Lung (tissue), 12 donors: ENCODE data around the gene SPATA21. TPM values are rescaled to one million over a fixed set of nuclear protein-coding genes. Genes with fewer than 3 reads are reported as not detected.

ENCODE experiments used
- ATAC-seq: fragments of 200-7000 bp; cut with Tn5 transposase; one replicate; pipeline ENCODE4 v1.9.1; 2020; ENCODE audit warnings: moderate number of reproducible peaks; ENCODE audit not compliant: insufficient read depth, low FRiP score
- DNase-seq, 3 donors: peaks; one replicate each; pipeline ENCODE4 v3.0.0-alpha.2; 2013 to 2017
- H3K27ac ChIP-seq, 2 donors: one replicate each; pipeline ENCODE4 v1.5.1; 2013; ENCODE audit warnings: mild to moderate bottlenecking in 2 of 2, moderate library complexity in 2 of 2, control low read depth in 1 of 2, inconsistent platforms in 1 of 2, low read depth in 1 of 2, low read length in 1 of 2
- H3K27me3 ChIP-seq, 3 donors: one replicate each; pipeline ENCODE4 v1.5.1; 2013; ENCODE audit warnings: low read length in 2 of 3; ENCODE audit not compliant: control insufficient read depth in 3 of 3, insufficient read depth in 3 of 3
- H3K36me3 ChIP-seq, 4 donors: one replicate each; pipeline ENCODE4 v1.5.1; 2013; ENCODE audit warnings: low read length in 4 of 4, mild to moderate bottlenecking in 1 of 4, moderate library complexity in 1 of 4; ENCODE audit not compliant: control insufficient read depth in 4 of 4, insufficient read depth in 4 of 4
- H3K4me1 ChIP-seq, 5 donors: one replicate each; pipeline ENCODE4 v1.5.1; 2013; ENCODE audit warnings: low read length in 5 of 5, mild to moderate bottlenecking in 2 of 5, moderate library complexity in 1 of 5; ENCODE audit not compliant: control insufficient read depth in 5 of 5, insufficient read depth in 5 of 5
- H3K4me3 ChIP-seq: one replicate; pipeline ENCODE4 v1.5.1; 2013; ENCODE audit warnings: mild to moderate bottlenecking, control low read depth, moderate library complexity
- H3K9ac ChIP-seq, 2 donors: one replicate each; pipeline ENCODE4 v1.5.1; 2013; ENCODE audit warnings: low read length in 2 of 2, control low read depth in 1 of 2; ENCODE audit not compliant: insufficient read depth in 1 of 2
- H3K9me3 ChIP-seq, 4 donors: one replicate each; pipeline ENCODE4 v1.5.1; 2013; ENCODE audit warnings: low read length in 3 of 4, mild to moderate bottlenecking in 1 of 4, moderate library complexity in 1 of 4; ENCODE audit not compliant: control insufficient read depth in 4 of 4, insufficient read depth in 3 of 4
- WGBS, 2 donors: extraction: QIAGEN DNeasy Blood & Tissue Kit; methylation state at CpG; one replicate each; pipeline ENCODE4 v1.1.7; 2013; 5-methylcytosine and 5-hydroxymethylcytosine counted together
- polyA plus RNA-seq, 2 donors: library from polyadenylated mRNA; stranded (reverse); fragments of 200-250 nt; gene quantifications; one replicate each; pipeline ENCODE4 v1.2.1, GENCODE V29; 2013
- total RNA-seq, 2 donors: library from RNA; depleted of rRNA in 1 of 2; stranded (reverse); fragments of >200 nt in 1 of 2; gene quantifications; one replicate each; pipeline ENCODE4 v1.2.1, GENCODE V29; 2014 to 2021
- TF ChIP-seq, protein P1 (sequence below): IDR thresholded peaks from 2 replicates; pipeline ENCODE4 v1.5.1; 2012; ENCODE audit warnings: mild to moderate bottlenecking; ENCODE audit errors: control extremely low read depth, extremely low read depth
- donor health status: control.
- donor health status: control.
- donor health status: Bipolar disorder and iron deficiency.
- donor health status: healthy.
- donor health status: DM: yes; HTN: yes; CAD: no.

The SPATA21 gene
- total and polyA plus RNA-seq, 4 donors, result 0.14 to 0.15 TPM; not detected in 2

DNA sequence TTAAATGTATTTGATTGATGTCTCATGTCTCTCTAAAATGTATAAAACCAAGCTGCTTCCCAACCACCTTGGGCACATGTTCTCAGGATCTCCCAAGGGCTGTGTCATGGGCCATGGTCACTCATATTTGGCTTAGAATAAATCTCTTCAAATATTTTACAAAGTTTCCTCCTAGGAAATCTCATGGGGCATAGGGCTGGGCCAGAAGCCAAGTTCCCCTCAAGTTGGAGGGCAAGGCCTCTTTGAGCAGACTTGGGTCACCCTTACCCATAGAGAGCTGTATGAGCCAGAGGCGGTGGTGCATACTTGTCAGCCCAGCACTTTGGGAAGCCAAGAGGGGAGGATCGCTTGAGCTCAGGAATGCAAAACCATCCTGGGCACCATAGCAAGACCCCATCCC, 82.6 kb downstream of the SPATA21 start:
- peaks cover 0 to 15% (median 6%) of the 10 kb centered on the region in 5 donors for H3K4me1 ChIP-seq
- H3K27ac ChIP-seq, result no peak overlapping the region
- no peak overlapping the region for H3K9ac ChIP-seq
- TF ChIP-seq, protein P1, sequence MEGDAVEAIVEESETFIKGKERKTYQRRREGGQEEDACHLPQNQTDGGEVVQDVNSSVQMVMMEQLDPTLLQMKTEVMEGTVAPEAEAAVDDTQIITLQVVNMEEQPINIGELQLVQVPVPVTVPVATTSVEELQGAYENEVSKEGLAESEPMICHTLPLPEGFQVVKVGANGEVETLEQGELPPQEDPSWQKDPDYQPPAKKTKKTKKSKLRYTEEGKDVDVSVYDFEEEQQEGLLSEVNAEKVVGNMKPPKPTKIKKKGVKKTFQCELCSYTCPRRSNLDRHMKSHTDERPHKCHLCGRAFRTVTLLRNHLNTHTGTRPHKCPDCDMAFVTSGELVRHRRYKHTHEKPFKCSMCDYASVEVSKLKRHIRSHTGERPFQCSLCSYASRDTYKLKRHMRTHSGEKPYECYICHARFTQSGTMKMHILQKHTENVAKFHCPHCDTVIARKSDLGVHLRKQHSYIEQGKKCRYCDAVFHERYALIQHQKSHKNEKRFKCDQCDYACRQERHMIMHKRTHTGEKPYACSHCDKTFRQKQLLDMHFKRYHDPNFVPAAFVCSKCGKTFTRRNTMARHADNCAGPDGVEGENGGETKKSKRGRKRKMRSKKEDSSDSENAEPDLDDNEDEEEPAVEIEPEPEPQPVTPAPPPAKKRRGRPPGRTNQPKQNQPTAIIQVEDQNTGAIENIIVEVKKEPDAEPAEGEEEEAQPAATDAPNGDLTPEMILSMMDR, result no peak
- peaks cover 0 to 5% (median 0%) of the 10 kb centered on the region in 4 donors for H3K36me3 ChIP-seq
- no peak for DNase-seq
- 80 to 97% methylated on average over 2 of the region's 2 CpGs for WGBS, 2 donors
- ATAC-seq, result no peak
- no peak overlapping the region for H3K4me3 ChIP-seq
- no peaks in the 10 kb centered on the region for H3K27me3 ChIP-seq
- H3K9me3 ChIP-seq, result no peaks in the 10 kb centered on the region

DNA sequence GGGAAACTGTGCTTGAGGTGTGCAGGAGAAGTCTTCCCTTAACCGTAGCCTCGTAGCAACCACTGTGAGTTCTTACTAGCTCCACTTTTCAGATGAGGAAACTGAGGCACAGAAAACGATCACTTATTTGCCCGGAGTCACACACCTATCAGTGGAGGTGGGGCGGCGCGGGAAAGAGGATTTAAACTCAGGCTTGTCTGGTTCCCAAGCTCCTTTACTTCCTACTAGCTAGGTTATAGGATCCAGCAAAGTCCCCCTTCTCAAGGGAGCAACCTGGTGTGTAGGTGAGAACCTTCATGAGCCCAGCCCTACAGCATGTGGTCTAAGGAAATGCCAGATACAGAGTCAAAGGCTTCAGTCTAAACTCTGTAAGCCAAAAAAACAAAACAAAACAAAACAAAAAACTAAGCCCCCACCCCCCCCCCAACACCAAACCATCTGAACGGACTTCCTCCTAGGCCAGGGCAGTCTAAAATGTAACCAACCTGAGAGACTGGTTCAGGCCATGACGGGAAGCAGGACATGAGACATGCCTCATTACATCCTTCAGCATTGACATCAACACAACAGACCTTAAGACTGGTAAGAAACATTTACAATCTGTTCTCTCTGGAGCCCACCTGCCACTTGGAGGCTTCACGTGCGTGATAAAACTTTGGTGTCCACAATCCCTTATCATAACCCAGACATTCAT, 84.2 kb downstream of the SPATA21 start:
- Histone ChIP-seq H3K27ac (peak overlapping the region; percentile 90), H3K4me1 (peaks cover 0 to 15% (median 6%) of the 10 kb centered on the region in 5 donors), H3K36me3 (peaks cover 0 to 5% (median under 1%) of the 10 kb centered on the region in 4 donors), H3K9me3 (no peaks in the 10 kb centered on the region), H3K27me3 (no peaks in the 10 kb centered on the region), H3K9ac (peak overlapping the region; percentile 91), H3K4me3 (peak overlapping the region; percentile 49)
- TF ChIP-seq, protein P1, result no peak
- WGBS, 2 donors, result 51 to 52% methylated on average over 11 of the region's 11 CpGs
- DNase-seq, result no peak
- ATAC-seq, result no peak

DNA sequence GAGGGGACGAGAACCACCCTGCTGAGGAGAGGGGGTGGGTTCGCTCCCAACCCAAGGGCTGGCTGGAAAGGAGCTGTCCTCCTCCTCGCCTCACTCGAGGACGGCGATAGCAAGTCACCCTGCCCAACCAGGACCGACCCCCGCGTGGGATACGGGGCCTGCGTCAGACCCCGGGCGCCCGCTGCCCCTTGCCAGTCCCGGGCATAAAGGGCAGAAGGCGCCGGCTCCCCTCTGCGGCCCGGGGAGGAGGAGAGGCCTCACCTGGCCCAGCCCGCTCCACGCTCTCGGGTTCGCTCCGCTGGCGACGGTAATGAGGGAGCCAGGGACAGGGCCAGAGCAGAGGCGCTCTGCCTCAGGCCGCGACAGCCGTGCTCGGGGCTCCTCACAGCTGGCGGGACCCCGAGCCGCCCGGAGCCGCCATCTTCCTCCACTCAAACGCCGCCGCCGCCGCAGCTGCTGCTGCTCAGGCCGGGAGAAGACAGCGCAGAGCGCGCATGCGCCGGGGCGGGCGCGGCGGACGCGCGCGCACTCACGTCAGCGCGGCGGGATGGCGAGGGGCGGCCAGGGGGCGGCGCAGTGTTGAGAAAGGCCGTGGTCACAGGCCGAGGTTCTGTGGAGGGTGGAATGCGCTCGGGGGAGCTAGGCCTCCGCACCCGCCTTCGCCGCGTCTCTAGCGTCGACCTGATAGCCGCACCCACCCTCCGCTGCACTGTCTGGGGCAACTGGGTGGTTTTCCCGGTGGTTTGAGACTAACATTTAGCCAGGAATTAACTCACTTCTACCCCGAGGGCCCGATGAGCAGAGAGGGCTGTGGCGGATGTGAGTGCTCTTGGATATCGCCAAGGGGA, 85.0 kb downstream of the SPATA21 start, which contains the start of gene FBXO42:
TSS of gene FBXO42 (minus strand) at position 487 of the 848 bp plus-strand sequence. CDS start 37,062 bp downstream, outside the sequence.
- Histone ChIP-seq H3K9me3 (no peaks in the 10 kb centered on the region), H3K4me1 (peaks cover 0 to 15% (median 6%) of the 10 kb centered on the region in 5 donors), H3K27me3 (no peaks in the 10 kb centered on the region), H3K36me3 (peaks cover 0 to 5% (median 1%) of the 10 kb centered on the region in 4 donors), H3K9ac (peak within 1 kb of the TSS; percentile 91 to 93), H3K4me3 (peak within 1 kb of the TSS; percentile 91), H3K27ac (peak within 1 kb of the TSS; percentile 90 to 92)
- DNase-seq (peak; percentile 96 to 97 (median 97)), ATAC-seq (peak; percentile 95)
- TF ChIP-seq, protein P1, result peak; percentile 55
- WGBS, 2 donors, result 0 to 1% methylated on average over 71 to 81 of the region's 81 CpGs
